ENCODE results near the gene CPN2. TPM values are rescaled to one million over a fixed set of nuclear protein-coding genes. Genes with fewer than 3 reads are reported as not detected.

The CPN2 gene
- total and polyA plus RNA-seq, 10 of the 15 experiments (the other 5 are each of a cell fraction or from before 2014, with no cell fraction given): not detected

DNA sequence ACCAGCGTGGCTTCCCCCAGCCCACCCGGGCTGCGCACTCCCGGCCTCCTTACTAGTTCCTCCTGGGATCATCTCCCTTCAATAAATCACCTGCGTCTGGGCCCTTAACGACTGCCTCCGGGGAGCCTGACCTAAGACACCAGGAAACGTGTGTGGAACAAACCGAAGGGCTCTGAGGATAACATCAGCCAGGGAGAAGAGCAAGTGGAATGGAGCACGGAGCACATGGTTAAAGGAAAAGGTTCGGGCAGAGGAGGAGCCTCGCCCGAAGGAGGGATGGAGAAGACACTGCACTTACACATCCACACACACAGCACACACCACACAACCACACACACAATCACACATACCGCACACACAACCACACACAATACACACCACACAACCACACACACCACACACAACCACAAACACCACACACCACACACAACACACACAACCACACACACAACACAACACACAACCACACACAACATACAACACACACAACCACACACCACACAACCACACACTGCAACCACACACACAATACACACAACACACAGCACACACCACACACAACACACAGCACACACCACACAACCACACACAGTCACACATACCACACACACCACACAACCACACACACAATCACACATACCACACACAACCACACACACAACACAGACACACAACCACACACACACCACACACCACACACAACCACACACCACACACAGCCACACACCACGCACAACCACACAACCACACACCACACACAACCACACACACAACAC lies 24.7 kb downstream of the CPN2 start (continued):
- TF ChIP-seq CREM (IDR thresholded peaks at IDR 0.05; ENCODE audit: low read depth): no peak
- no peak for TF ChIP-seq TCF3 (IDR thresholded peaks at IDR 0.05; ENCODE audit: borderline replicate concordance, insufficient read depth, low read depth, low read length)
- TF ChIP-seq TBL1XR1 (IDR thresholded peaks at IDR 0.05; ENCODE audit: low read depth, low read length): no peak
- no peak for TF ChIP-seq MXI1 (IDR thresholded peaks at IDR 0.05; ENCODE audit: low read depth, low read length)
- TF ChIP-seq KDM1A (IDR thresholded peaks at IDR 0.05; ENCODE audit: borderline replicate concordance): no peak
- no peak for TF ChIP-seq RAD21 (IDR thresholded peaks at IDR 0.05; ENCODE audit: insufficient read depth, low read depth, low read length)
- peak; percentile 60 for TF ChIP-seq HDAC6 (IDR thresholded peaks at IDR 0.05; ENCODE audit: unreplicated experiment)
- no peak for TF ChIP-seq ZSCAN29 (IDR thresholded peaks at IDR 0.05)
- no peak for TF ChIP-seq TCF12 (IDR thresholded peaks at IDR 0.05; ENCODE audit: low read depth, low read length)
- no peak for TF ChIP-seq CHD2 (IDR thresholded peaks at IDR 0.05; ENCODE audit: borderline replicate concordance, low read depth, low read length)
- no peak for TF ChIP-seq CBFB (IDR thresholded peaks at IDR 0.05; ENCODE audit: low read depth)

- Histone ChIP-seq H3K9ac (ENCODE audit: control insufficient read depth, insufficient read depth, low read length) (no peak overlapping the region), H3K36me3 (ENCODE audit: control insufficient read depth in 2 of 2, insufficient read depth in 2 of 2, low read length in 1 of 2) (no peaks in the 10 kb centered on the region), H3K79me2 (ENCODE audit: control insufficient read depth, insufficient read depth, low read length) (no peaks in the 10 kb centered on the region), H3K27me3 (replicated peaks in 1 of 2; ENCODE audit: control insufficient read depth in 2 of 2, insufficient read depth in 2 of 2, low read length in 1 of 2) (no peaks in the 10 kb centered on the region), H4K20me1 (ENCODE audit: control insufficient read depth, insufficient read depth) (no peaks in the 10 kb centered on the region), H3K4me3 (no peak overlapping the region), H2AFZ (ENCODE audit: control insufficient read depth, low read depth, low read length) (no peak overlapping the region), H3K9me3 (replicated peaks; ENCODE audit: control insufficient read depth, insufficient read depth, low read length) (peaks cover 3% of the 10 kb centered on the region; the same call in 2 of the 3 replicates), H3K27ac (ENCODE audit: control insufficient read depth, insufficient read depth) (no peak overlapping the region), H3K4me1 (ENCODE audit: control insufficient read depth, insufficient read depth, low read length) (peaks cover 3% of the 10 kb centered on the region; the same call in 1 of the 2 replicates), H3K4me2 (ENCODE audit: control insufficient read depth, insufficient read depth) (no peak overlapping the region)
- no TSS peak for BruUV-seq (replicated peaks)
- DNase-seq (ENCODE audit: low read depth, low spot score): no peak
- intact Hi-C loops (cut with micrococcal nuclease; ENCODE audit: unreplicated experiment): no loop called here
- ATAC-seq: no peak
- no peak for TF ChIP-seq POLR2A (IDR thresholded peaks at IDR 0.05; ENCODE audit: low read depth, low read length)
- TF ChIP-seq NR2F1 (conservative IDR thresholded peaks at IDR 0.05): peak; percentile 49
- ChIA-PET SMC1A (ENCODE audit: uncharacterized antibody, unreplicated experiment) (no interaction called here), RAD21 (ENCODE audit: unreplicated experiment) (no interaction called here), POLR2A (no interaction called here), CTCF (interaction anchor here (1.1 kb wide), 1 partner anchor 10 kb away, joined by 4 read pairs; no protein-coding TSS in a partner anchor)
- FAIRE-seq: no peak
- 92% methylated on average over 15 of the region's 15 CpGs for WGBS (ENCODE audit: insufficient coverage, insufficient replicate concordance, low lambda C conversion rate, missing lambda C conversion rate)
- in situ Hi-C loops (cut with MboI): no loop called here
Observed at GRCh38 chr3:194325424-194326153, 25.5 kb downstream of the CPN2 start.
